ENCODE results near the gene TECPR1. TPM values are rescaled to one million over a fixed set of nuclear protein-coding genes. Genes with fewer than 3 reads are reported as not detected.

The TECPR1 gene
- polyA plus RNA-seq, 2 of the 4 experiments (the other 2 are of a cell fraction), result 2.5 to 11.1 TPM

GRCh38 chr7:98242342-98242741 lies 9.7 kb downstream of the TECPR1 start:
- Histone ChIP-seq H3K4me1 (no peaks in the 10 kb centered on the region), H3K9me3 (no peaks in the 10 kb centered on the region), H3K4me3 (no peak overlapping the region), H3K27ac (no peak overlapping the region), H3K4me2 (no peak overlapping the region)
- ChIA-PET CTCF (interaction anchor here (0.9 to 3.8 kb wide), 3 partner anchors 11 to 221 kb away, joined by 3 to 10 read pairs (median 5); no protein-coding TSS in a partner anchor), POLR2A (no interaction called here)
- TF ChIP-seq EP300 (IDR thresholded peaks at IDR 0.05) (no peak), ZC3H11A (IDR thresholded peaks at IDR 0.05) (no peak), RCOR1 (IDR thresholded peaks at IDR 0.05; ENCODE audit: low read depth, low read length) (no peak), NR3C1 (IDR thresholded peaks at IDR 0.05) (no peak), MAX (IDR thresholded peaks at IDR 0.05) (no peak), TFCP2L1 (CRISPR knock-in tag; IDR thresholded peaks at IDR 0.05) (no peak), FOXS1 (CRISPR knock-in tag; IDR thresholded peaks at IDR 0.05) (no peak), CTCF (IDR thresholded peaks at IDR 0.05) (no peak)
- WGBS (ENCODE audit: missing lambda C conversion rate), result 100% methylated on average over 1 of the region's 1 CpG
- DNase-seq (ENCODE audit: low read depth in 1 of 2, low spot score in 1 of 2), result no peak
- no peak for FAIRE-seq
- no peak for ATAC-seq

- no peak overlapping the region for H3K27ac ChIP-seq
- no peak overlapping the region for H3K4me3 ChIP-seq
- H3K4me1 ChIP-seq, result no peaks in the 10 kb centered on the region
- H3K4me2 ChIP-seq, result no peak overlapping the region
- ATAC-seq, result peak; percentile 28 to 63; a peak in 4 of 6 replicates
- no peak for DNase-seq (ENCODE audit: low read depth in 1 of 2, low spot score in 1 of 2)
- 80% methylated on average over 16 of the region's 16 CpGs for WGBS (ENCODE audit: missing lambda C conversion rate)
- POLR2A ChIA-PET, result no interaction called here
- H3K9me3 ChIP-seq, result no peaks in the 10 kb centered on the region
- CTCF ChIA-PET, result interaction anchor here (0.9 to 3.8 kb wide), 3 partner anchors 12 to 220 kb away, joined by 3 to 10 read pairs (median 5); no protein-coding TSS in a partner anchor
- FAIRE-seq, result no peak
- TF ChIP-seq RFX5 (IDR thresholded peaks at IDR 0.05) (no peak), FOSL2 (IDR thresholded peaks at IDR 0.05) (no peak), FOSL2 (CRISPR knock-in tag; IDR thresholded peaks at IDR 0.05) (no peak), ZC3H11A (IDR thresholded peaks at IDR 0.05) (no peak), SREBF2 (IDR thresholded peaks at IDR 0.05) (no peak), RCOR1 (IDR thresholded peaks at IDR 0.05; ENCODE audit: low read depth, low read length) (no peak), RARB (CRISPR knock-in tag; IDR thresholded peaks at IDR 0.05) (no peak)
Observed at GRCh38 chr7:98241674-98242241, 10.3 kb downstream of the TECPR1 start.

GRCh38 chr7:98240961-98241673 lies 10.9 kb downstream of the TECPR1 start:
- CTCF ChIA-PET, result interaction anchor here (0.7 to 3.8 kb wide), 6 partner anchors 8 to 389 kb away, joined by 3 to 10 read pairs (median 5); no protein-coding TSS in a partner anchor
- FAIRE-seq, result peak; percentile 43

More at GRCh38 chr7:98240961-98241673, 10.9 kb downstream of the TECPR1 start:
- ATAC-seq (peak; percentile 75 to 89), DNase-seq (ENCODE audit: low read depth in 1 of 2, low spot score in 1 of 2) (peak; percentile 51 to 81)
- Histone ChIP-seq H3K4me1 (no peaks in the 10 kb centered on the region), H3K4me2 (no peak overlapping the region), H3K4me3 (no peak overlapping the region), H3K27ac (no peak overlapping the region), H3K9me3 (no peaks in the 10 kb centered on the region)
- TF ChIP-seq BHLHE40 (IDR thresholded peaks at IDR 0.05; ENCODE audit: low read depth, low read length) (no peak), SMC3 (IDR thresholded peaks at IDR 0.05) (peak; percentile 46), NFE2L2 (conservative IDR thresholded peaks at IDR 0.05; ENCODE audit: low read length) (no peak), RFX5 (IDR thresholded peaks at IDR 0.05) (no peak), RAD21 (conservative IDR thresholded peaks at IDR 0.05 in 1 of 2, IDR thresholded peaks at IDR 0.05 in 1 of 2) (peak; percentile 49 to 70), E2F6 (IDR thresholded peaks at IDR 0.05; ENCODE audit: borderline replicate concordance, low read depth) (no peak), CTCF (IDR thresholded peaks at IDR 0.05) (peak; percentile 62), ATOH8 (CRISPR knock-in tag; IDR thresholded peaks at IDR 0.05; ENCODE audit: low read depth) (no peak), KDM5A (IDR thresholded peaks at IDR 0.05) (no peak), MYC (IDR thresholded peaks at IDR 0.05; ENCODE audit: borderline replicate concordance, low read length) (no peak), ZSCAN20 (CRISPR knock-in tag; IDR thresholded peaks at IDR 0.05) (no peak)
- 42% methylated on average over 14 of the region's 19 CpGs for WGBS (ENCODE audit: missing lambda C conversion rate)
- POLR2A ChIA-PET, result no interaction called here
